HepG2 (cell line): ENCODE data around the gene GPR61. TPM values are rescaled to one million over a fixed set of nuclear protein-coding genes. Genes with fewer than 3 reads are reported as not detected.

Experiments used
- ATAC-seq: fragments of 200-7000 bp; cut with Tn5 transposase; 3 replicates; pipeline ENCODE4 v1.9.1; 2020; ENCODE audit warnings: mild to moderate bottlenecking, moderate library complexity
- BruUV-seq: library from RNA; stranded (reverse); fragments of 400-500 nt; replicated peaks from 2 replicates; lab custom pipeline; 2021; lab: Mats Ljungman, UMichigan
- CTCF ChIA-PET: fragments of 300-600 bp; formaldehyde crosslinking; extraction: SDS; loops from one replicate; lab custom pipeline; 2021; ENCODE audit warnings: low total read pairs, inconsistent platforms, low intra/inter-chr PET ratio; lab: Yijun Ruan, JAX
- POLR2A ChIA-PET: fragments of 350-600 bp; sonication (Branson Sonifier 250); formaldehyde crosslinking; loops from one replicate; lab custom pipeline; 2020; ENCODE audit warnings: antibody characterized with exemption, inconsistent platforms; lab: Yijun Ruan, JAX
- DNase-seq: peaks from one replicate; pipeline ENCODE4 v3.0.0-alpha.2; 2015; ENCODE audit warnings: low spot score
- FAIRE-seq: peaks from 3 replicates; lab custom pipeline; 2011; peaks lifted over from hg19 to GRCh38; lab: Jason Lieb, UNC
- H2AFZ ChIP-seq: one replicate; pipeline ENCODE4 v1.6.1; 2011; ENCODE audit warnings: low read length, inconsistent platforms
- H3K27ac ChIP-seq: fragments of 300-600 bp; 3 replicates; pipeline ENCODE4 v1.8.0; 2011; ENCODE audit warnings: mixed run types, mild to moderate bottlenecking, mixed read lengths, low read length, inconsistent platforms; ENCODE audit not compliant: insufficient read depth; ENCODE audit errors: extremely low read length
- H3K27me3 ChIP-seq, 2 experiments: fragments of 200-600 bp in 1 of 2; 2 replicates in 1 of 2; 3 replicates in 1 of 2; pipeline versions ENCODE4 v1.6.0 to v1.8.0; 2011; ENCODE audit warnings: low read length in 2 of 2, mild to moderate bottlenecking in 2 of 2, moderate library complexity in 2 of 2, inconsistent platforms in 1 of 2; ENCODE audit not compliant: insufficient read depth in 2 of 2, control insufficient read depth in 1 of 2
- H3K36me3 ChIP-seq, 2 experiments: fragments of 200-600 bp in 1 of 2; replicated peaks in 1 of 2; 2 replicates in 1 of 2; 3 replicates in 1 of 2; pipeline versions ENCODE4 v1.5.1 to v1.8.0; 2011; ENCODE audit warnings: low read length in 2 of 2, inconsistent platforms in 1 of 2; ENCODE audit not compliant: insufficient read depth in 2 of 2, control insufficient read depth in 1 of 2
- H3K4me1 ChIP-seq: 2 replicates; pipeline ENCODE4 v1.5.1; 2012; ENCODE audit warnings: low read length, inconsistent platforms; ENCODE audit not compliant: insufficient read depth
- H3K4me2 ChIP-seq: 2 replicates; pipeline ENCODE4 v1.6.0; 2011; ENCODE audit warnings: low read depth, low read length, inconsistent platforms
- H3K4me3 ChIP-seq, 3 experiments: fragments of 200-600 bp in 1 of 3; sonication (generic), shearing (Covaris generic) in 1 of 3; replicated peaks in 1 of 3; 2 replicates each; pipeline ENCODE4 v1.5.1; 2011 to 2016; ENCODE audit warnings: low read length in 3 of 3, inconsistent platforms in 2 of 3, low read depth in 2 of 3, mild to moderate bottlenecking in 2 of 3, control low read depth in 1 of 3, mixed read lengths in 1 of 3; ENCODE audit not compliant: insufficient read depth in 1 of 3
- H3K79me2 ChIP-seq: one replicate; pipeline ENCODE4 v1.6.1; 2011; ENCODE audit warnings: low read length, inconsistent platforms; ENCODE audit not compliant: insufficient read depth
- H3K9ac ChIP-seq: 2 replicates; pipeline ENCODE4 v1.6.0; 2011; ENCODE audit warnings: mild to moderate bottlenecking, low read depth, low read length, inconsistent platforms; ENCODE audit not compliant: insufficient read depth
- H3K9me3 ChIP-seq: 2 replicates; pipeline ENCODE4 v1.5.1; 2012; ENCODE audit warnings: mild to moderate bottlenecking, low read length
- H4K20me1 ChIP-seq: 2 replicates; pipeline ENCODE4 v1.6.0; 2011; ENCODE audit warnings: inconsistent platforms, mild to moderate bottlenecking, low read length, moderate library complexity; ENCODE audit not compliant: insufficient read depth
- NFRKB ChIP-seq: fragments of 450-650 bp; IDR thresholded peaks from 2 replicates; pipeline ENCODE4 v1.6.1; 2017
- ZFP90 ChIP-seq: sonication (generic); formaldehyde crosslinking; IDR thresholded peaks from 2 replicates; pipeline ENCODE4 v1.8.0; 2022; ENCODE audit warnings: missing genetic modification reagents, mild to moderate bottlenecking, inconsistent platforms, borderline replicate concordance
- ZNF747 ChIP-seq: sonication (generic); formaldehyde crosslinking; IDR thresholded peaks from 2 replicates; pipeline ENCODE4 v1.8.1; 2023; ENCODE audit warnings: missing genetic modification reagents, mild to moderate bottlenecking, borderline replicate concordance
- WGBS: methylation state at CpG from one replicate; pipeline ENCODE4 v1.1.6; 2017; ENCODE audit warnings: low lambda C conversion rate; 5-methylcytosine and 5-hydroxymethylcytosine counted together
- in situ Hi-C: cut with HindIII; loops from 2 replicates; pipeline ENCODE4 v1.10.0; 2017; ENCODE audit warnings: low pct_unique_long_range_greater_than_20kb; ENCODE audit not compliant: extremely low pct_ligation_motif_present
- intact Hi-C: fragments of 100-400 bp; cut with micrococcal nuclease; formaldehyde crosslinking; loops from one replicate; pipeline ENCODE4 v1.10.0; 2022; ENCODE audit not compliant: unreplicated experiment
- polyA plus RNA-seq, 8 experiments: library from polyadenylated mRNA; depleted of rRNA in 3 of 8; stranded (reverse) in 7 of 8; unstranded in 1 of 8; fragments of >200 nt; fragmentation: Illumina TruSeq in 4 of 8; extraction: Trizol in 4 of 8; gene quantifications; 2 replicates each; pipeline versions ENCODE4 v1.2.1 to v1.2.3, GENCODE V29; 2011 to 2016; ENCODE audit warnings: low read depth in 4 of 8, missing spikeins in 1 of 8, mixed read lengths in 1 of 8; ENCODE audit not compliant: insufficient read depth in 1 of 8
- total RNA-seq, 5 experiments: library from RNA; depleted of rRNA; stranded (reverse); fragments of >200 nt; fragmentation: Illumina TruSeq; extraction: Trizol; gene quantifications; 2 replicates each; pipeline ENCODE4 v1.2.3, GENCODE V29; 2016; ENCODE audit warnings: low read depth in 1 of 5
- TF ChIP-seq, protein P1 (sequence below): sonication (generic); formaldehyde crosslinking; IDR thresholded peaks from 2 replicates; pipeline ENCODE4 v1.4.0; 2020; ENCODE audit warnings: missing genetic modification reagents, mild to moderate bottlenecking, borderline replicate concordance

Gene GPR61
- total and polyA plus RNA-seq, 2 of the 13 experiments (the other 11 are each of a cell fraction or from before 2014, with no cell fraction given) = not detected

DNA sequence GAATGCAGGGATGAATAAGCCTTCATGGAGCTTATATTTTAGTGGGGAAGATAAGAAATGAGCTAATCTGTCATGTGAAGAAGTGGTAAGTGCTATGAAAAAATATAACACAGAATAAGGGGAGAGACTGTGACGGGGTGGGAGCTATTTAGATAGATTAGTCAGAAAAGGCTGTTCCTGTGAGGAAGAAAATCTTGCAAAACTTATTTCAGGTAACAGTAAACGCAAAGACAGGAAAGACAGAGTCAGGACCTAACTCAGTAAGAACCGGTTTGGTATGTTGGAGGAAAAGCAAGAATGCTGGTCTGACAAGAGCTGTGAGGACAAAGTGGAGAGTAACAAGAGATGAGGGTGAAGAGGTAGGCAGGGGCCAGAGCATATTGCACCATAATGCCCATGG lies 30.7 kb downstream of the GPR61 start (continued):
- TF ChIP-seq, protein P1, sequence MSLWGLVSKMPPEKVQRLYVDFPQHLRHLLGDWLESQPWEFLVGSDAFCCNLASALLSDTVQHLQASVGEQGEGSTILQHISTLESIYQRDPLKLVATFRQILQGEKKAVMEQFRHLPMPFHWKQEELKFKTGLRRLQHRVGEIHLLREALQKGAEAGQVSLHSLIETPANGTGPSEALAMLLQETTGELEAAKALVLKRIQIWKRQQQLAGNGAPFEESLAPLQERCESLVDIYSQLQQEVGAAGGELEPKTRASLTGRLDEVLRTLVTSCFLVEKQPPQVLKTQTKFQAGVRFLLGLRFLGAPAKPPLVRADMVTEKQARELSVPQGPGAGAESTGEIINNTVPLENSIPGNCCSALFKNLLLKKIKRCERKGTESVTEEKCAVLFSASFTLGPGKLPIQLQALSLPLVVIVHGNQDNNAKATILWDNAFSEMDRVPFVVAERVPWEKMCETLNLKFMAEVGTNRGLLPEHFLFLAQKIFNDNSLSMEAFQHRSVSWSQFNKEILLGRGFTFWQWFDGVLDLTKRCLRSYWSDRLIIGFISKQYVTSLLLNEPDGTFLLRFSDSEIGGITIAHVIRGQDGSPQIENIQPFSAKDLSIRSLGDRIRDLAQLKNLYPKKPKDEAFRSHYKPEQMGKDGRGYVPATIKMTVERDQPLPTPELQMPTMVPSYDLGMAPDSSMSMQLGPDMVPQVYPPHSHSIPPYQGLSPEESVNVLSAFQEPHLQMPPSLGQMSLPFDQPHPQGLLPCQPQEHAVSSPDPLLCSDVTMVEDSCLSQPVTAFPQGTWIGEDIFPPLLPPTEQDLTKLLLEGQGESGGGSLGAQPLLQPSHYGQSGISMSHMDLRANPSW = no peak

DNA sequence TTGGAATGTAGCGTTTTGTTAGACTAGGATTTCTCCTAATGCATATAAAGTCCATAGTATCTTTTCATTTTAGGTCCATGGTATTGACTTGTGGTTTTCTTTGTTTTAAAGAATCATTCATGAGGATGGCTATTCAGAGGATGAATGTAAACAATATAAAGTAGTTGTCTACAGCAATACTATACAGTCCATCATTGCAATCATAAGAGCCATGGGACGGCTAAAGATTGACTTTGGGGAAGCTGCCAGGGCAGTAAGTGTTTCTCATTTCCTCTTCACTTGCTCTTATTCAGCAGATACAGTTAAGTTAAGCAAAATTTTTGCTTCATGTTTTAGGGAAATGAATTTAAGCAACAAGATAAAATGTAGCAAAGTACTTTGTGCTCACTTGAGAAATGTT lies 34.1 kb downstream of the GPR61 start:
- no peak overlapping the region for H3K9ac ChIP-seq
- H3K36me3 ChIP-seq = peaks cover 3 to 16% of the 10 kb centered on the region in 2 experiments; a peak in 3 of 5 replicates
- POLR2A ChIA-PET = no interaction called here
- no peak for TF ChIP-seq ZNF747 (CRISPR knock-in tag)
- peaks cover 3% of the 10 kb centered on the region; the same call in 1 of the 2 replicates for H4K20me1 ChIP-seq
- no peak overlapping the region for H3K4me3 ChIP-seq
- no peak overlapping the region for H3K27ac ChIP-seq
- intact Hi-C loops (no loop called here), in situ Hi-C loops (no loop called here)
- no peak overlapping the region for H3K4me2 ChIP-seq
- peaks cover 42% of the 10 kb centered on the region for H3K79me2 ChIP-seq
- WGBS = 81% methylated on average over 2 of the region's 2 CpGs
- no TSS peak for BruUV-seq
- no peaks in the 10 kb centered on the region for H3K27me3 ChIP-seq
- ATAC-seq = no peak
- peaks cover 16% of the 10 kb centered on the region for H3K4me1 ChIP-seq
- FAIRE-seq = no peak
- H3K9me3 ChIP-seq = no peaks in the 10 kb centered on the region
- DNase-seq = no peak
- H2AFZ ChIP-seq = no peak overlapping the region
- CTCF ChIA-PET = no interaction called here

DNA sequence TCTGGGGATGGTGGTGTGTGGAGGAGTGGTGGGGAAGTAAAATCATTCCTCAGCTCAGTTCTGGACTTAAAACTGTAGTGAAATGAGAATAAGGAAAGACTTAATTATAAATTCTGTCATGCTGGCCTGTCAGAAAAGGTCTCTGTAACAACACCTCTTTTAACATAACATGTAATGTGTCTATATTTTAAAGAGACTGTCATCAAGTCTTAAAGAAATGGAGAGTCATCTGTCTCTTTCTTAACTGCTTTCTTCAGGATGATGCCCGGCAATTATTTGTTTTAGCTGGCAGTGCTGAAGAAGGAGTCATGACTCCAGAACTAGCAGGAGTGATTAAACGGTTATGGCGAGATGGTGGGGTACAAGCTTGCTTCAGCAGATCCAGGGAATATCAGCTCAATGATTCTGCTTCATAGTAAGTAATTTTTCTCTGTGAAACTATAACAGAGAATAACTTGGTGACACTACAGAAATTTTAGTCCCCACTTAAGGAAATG lies 39.3 kb downstream of the GPR61 start:
- Histone ChIP-seq H3K9me3 (no peaks in the 10 kb centered on the region), H3K4me2 (no peak overlapping the region), H3K4me1 (peaks cover 5% of the 10 kb centered on the region; the same call in 1 of the 2 replicates), H3K9ac (no peak overlapping the region), H3K36me3 (peaks cover 9 to 58% of the 10 kb centered on the region in 2 experiments; a peak in 4 of 5 replicates), H3K27me3 (no peaks in the 10 kb centered on the region), H3K4me3 (no peak overlapping the region), H4K20me1 (no peaks in the 10 kb centered on the region), H2AFZ (no peak overlapping the region), H3K27ac (no peak overlapping the region), H3K79me2 (peaks cover 2% of the 10 kb centered on the region)
- intact Hi-C loops (no loop called here), in situ Hi-C loops (no loop called here)
- CTCF ChIA-PET = no interaction called here
- no peak for TF ChIP-seq ZFP90 (CRISPR knock-in tag)
- TF ChIP-seq NFRKB = no peak
- no peak for FAIRE-seq
- POLR2A ChIA-PET = no interaction called here
- BruUV-seq = no TSS peak
- DNase-seq = no peak
- ATAC-seq = no peak
- WGBS = 99% methylated on average over 3 of the region's 3 CpGs
